ENCODE measurements around the gene RNPEP.

DNA sequence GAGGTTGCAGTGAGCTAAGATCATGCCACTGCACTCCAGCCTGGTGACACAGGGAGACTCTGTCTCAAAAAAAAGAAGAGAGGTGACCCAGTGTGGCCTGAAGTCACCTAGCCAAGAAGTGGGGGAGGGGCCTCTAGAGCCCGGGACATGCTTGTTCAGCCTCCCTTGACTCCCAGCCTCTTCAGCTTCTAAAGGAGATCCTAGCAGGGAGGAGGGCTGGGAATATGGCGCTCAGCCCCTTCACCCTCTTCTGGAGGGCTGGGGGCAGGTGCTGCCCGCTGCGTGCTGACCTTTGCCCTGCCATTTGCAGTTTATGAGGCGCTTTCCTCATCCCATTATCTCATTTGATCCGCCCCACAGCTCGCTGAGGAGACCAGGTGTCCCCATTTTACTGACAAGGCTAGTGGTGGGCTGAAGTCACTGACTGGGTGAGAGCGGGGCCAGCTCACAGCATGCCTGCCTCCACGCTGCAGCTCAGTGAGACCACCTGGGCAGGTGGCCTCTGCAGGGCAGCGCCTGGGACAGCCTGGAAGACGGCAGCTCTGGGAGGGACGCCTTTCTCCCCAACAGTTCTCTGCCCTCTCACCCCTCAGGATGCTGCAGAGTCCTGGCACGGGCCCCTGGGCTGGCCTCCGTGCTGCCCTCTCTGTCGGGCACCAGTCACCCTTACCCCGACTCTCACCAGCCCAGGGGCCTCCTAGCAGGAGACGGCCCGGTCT lies 35.5 kb downstream of the RNPEP start:
- TF ChIP-seq, protein P1, sequence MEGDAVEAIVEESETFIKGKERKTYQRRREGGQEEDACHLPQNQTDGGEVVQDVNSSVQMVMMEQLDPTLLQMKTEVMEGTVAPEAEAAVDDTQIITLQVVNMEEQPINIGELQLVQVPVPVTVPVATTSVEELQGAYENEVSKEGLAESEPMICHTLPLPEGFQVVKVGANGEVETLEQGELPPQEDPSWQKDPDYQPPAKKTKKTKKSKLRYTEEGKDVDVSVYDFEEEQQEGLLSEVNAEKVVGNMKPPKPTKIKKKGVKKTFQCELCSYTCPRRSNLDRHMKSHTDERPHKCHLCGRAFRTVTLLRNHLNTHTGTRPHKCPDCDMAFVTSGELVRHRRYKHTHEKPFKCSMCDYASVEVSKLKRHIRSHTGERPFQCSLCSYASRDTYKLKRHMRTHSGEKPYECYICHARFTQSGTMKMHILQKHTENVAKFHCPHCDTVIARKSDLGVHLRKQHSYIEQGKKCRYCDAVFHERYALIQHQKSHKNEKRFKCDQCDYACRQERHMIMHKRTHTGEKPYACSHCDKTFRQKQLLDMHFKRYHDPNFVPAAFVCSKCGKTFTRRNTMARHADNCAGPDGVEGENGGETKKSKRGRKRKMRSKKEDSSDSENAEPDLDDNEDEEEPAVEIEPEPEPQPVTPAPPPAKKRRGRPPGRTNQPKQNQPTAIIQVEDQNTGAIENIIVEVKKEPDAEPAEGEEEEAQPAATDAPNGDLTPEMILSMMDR (IDR thresholded peaks at IDR 0.05) = no peak
- TF ChIP-seq POLR2AphosphoS5 (IDR thresholded peaks at IDR 0.05) = no peak
- TF ChIP-seq POLR2A (IDR thresholded peaks at IDR 0.05) = no peak

Data from breast epithelium (tissue), 3 donors.